Heart right ventricle (tissue), 16 donors: ENCODE measurements around the gene RPS6KA5. TPM values are rescaled to one million over a fixed set of nuclear protein-coding genes. Genes with fewer than 3 reads are reported as not detected.

ENCODE experiments used
- ATAC-seq, 8 donors: fragments of 200-7000 bp; cut with Tn5 transposase; one replicate each; pipeline ENCODE4 v1.9.1; 2020; ENCODE audit warnings: mild to moderate bottlenecking in 8 of 8, moderate library complexity in 8 of 8, moderate number of reproducible peaks in 1 of 8
- DNase-seq, 2 donors: peaks; one replicate each; pipeline ENCODE4 v3.0.0-alpha.2; 2020
- H3K27ac ChIP-seq, 10 donors: fragments of 200-600 bp; sonication (generic) in 2 of 10; one replicate each; pipeline versions ENCODE4 v1.5.0 to v1.8.0; 2020 to 2022; ENCODE audit warnings: mild to moderate bottlenecking in 3 of 10
- H3K27me3 ChIP-seq, 7 donors: fragments of 200-600 bp; one replicate each; pipeline ENCODE4 v1.8.0; 2021 to 2022; ENCODE audit warnings: mild to moderate bottlenecking in 2 of 7
- H3K36me3 ChIP-seq, 9 donors: fragments of 200-600 bp; sonication (generic) in 1 of 9; one replicate each; pipeline versions ENCODE4 v1.5.0 to v1.8.0; 2020 to 2022; ENCODE audit warnings: mild to moderate bottlenecking in 2 of 9
- H3K4me1 ChIP-seq, 9 donors: fragments of 200-600 bp; sonication (generic) in 1 of 9; one replicate each; pipeline versions ENCODE4 v1.5.0 to v1.8.0; 2020 to 2022; ENCODE audit warnings: mild to moderate bottlenecking in 4 of 9
- H3K4me3 ChIP-seq, 10 donors: fragments of 200-600 bp; sonication (generic) in 2 of 10; one replicate each; pipeline versions ENCODE4 v1.5.0 to v1.8.0; 2020 to 2022; ENCODE audit warnings: mild to moderate bottlenecking in 7 of 10, moderate library complexity in 2 of 10
- H3K9me3 ChIP-seq, 11 donors: fragments of 200-600 bp in 10 of 11; sonication (generic) in 2 of 11; one replicate each; pipeline versions ENCODE4 v1.5.0 to v1.8.0; 2013 to 2022; ENCODE audit warnings: mild to moderate bottlenecking in 2 of 11, control low read depth in 1 of 11, moderate library complexity in 1 of 11
- CTCF ChIP-seq, 9 donors: fragments of 200-600 bp; sonication (generic) in 2 of 9; IDR thresholded peaks; one replicate each; pipeline versions ENCODE4 v1.5.0 to v1.8.0; 2021 to 2022; ENCODE audit warnings: antibody characterized with exemption in 9 of 9, mild to moderate bottlenecking in 5 of 9, moderate library complexity in 1 of 9
- WGBS, 2 donors: extraction: QIAGEN DNeasy Blood & Tissue Kit; methylation state at CpG; one replicate each; pipeline ENCODE4 v1.1.7; 2013; ENCODE audit warnings: inconsistent platforms in 1 of 2; 5-methylcytosine and 5-hydroxymethylcytosine counted together
- intact Hi-C, 10 donors: fragments of 100-400 bp; cut with DNase I; formaldehyde crosslinking; loops; one replicate each; pipeline versions ENCODE4 v1.11.1 to v1.14.2; 2022
- polyA plus RNA-seq, 2 donors: library from polyadenylated mRNA; stranded (reverse); fragments of 200-250 nt; gene quantifications; one replicate each; pipeline ENCODE4 v1.2.3, GENCODE V29; 2013
- total RNA-seq, 10 donors: library from RNA; stranded (reverse); fragmentation: NEBNext Ultra II Directional in 3 of 10; extraction: Animal tissue kit (Norgen Biotek cat#: 25700) in 3 of 10; gene quantifications; one replicate each; pipeline versions ENCODE4 v1.2.1 to v1.2.4, GENCODE V29; 2021 to 2023
- donor health status: Arrhythmogenic right ventricular cardiomyopathy.
- donor health status: ischemic (EF 13 %, LVEDD 7.1; RV severe dilation, severe dysfunction).
- donor health status: healthy with polysubstance abuse.
- donor health status: DM: no; HTN: yes; CAD: no.
- donor health status: DM: no; HTN: no; CAD: no.
- donor health status: ischemic (EF 25% LVEDD 6.9; RV normal size, moderate dysfunction).
- donor health status: ischemic (EF 25% LVEDD 5.7; RV mildly dilated, moderate dysfunction).
- donor health status: healthy.
- donor health status: DM: yes; HTN: yes; CAD: no.
- donor health status: Ischemic cardiomyopathy.
- donor health status: ischemic (EF 35%, LVEDD 5.7; RV mildly dilated, moderate dysfunction).
- donor health status: nonischemic (EF 11% LVEDD 7.7; RV severe dilation, severe dysfunction).
- donor health status: DM: yes; HTN: yes; CAD: no.
- donor health status: PGD.
- donor health status: ischemic (EF 29% LVEDD 5.4; RV normal size, mild dysfunction).
- donor health status: nonischemic (EF 23%, LVEDD 6.1; RV moderate dilation, normal function).

RPS6KA5 gene
- total and polyA plus RNA-seq, 12 donors = 0.84 to 22.5 (median 9.2) TPM

GRCh38 chr14:90849787-90850444 is 210.5 kb downstream of the RPS6KA5 start:
- peak in 5 of 8 donors; percentile 16 to 67 (median 49) for ATAC-seq
- no peaks in the 10 kb centered on the region for H3K27me3 ChIP-seq
- 76 to 83% methylated on average over 7 of the region's 7 CpGs for WGBS, 2 donors
- H3K4me1 ChIP-seq = peaks cover 0 to 25% (median 16%) of the 10 kb centered on the region in 9 donors
- intact Hi-C loops = no loop called here
- no peak for TF ChIP-seq CTCF (IDR thresholded peaks at IDR 0.05)
- DNase-seq = no peak
- no peaks in the 10 kb centered on the region for H3K9me3 ChIP-seq
- H3K27ac ChIP-seq = peak overlapping the region in 6 of 10 donors; percentile 38 to 72 (median 57)
- H3K4me3 ChIP-seq = no peak overlapping the region
- H3K36me3 ChIP-seq = no peaks in the 10 kb centered on the region

GRCh38 chr14:90848944-90849731 is 211.3 kb downstream of the RPS6KA5 start:
- peak overlapping the region in 4 of 10 donors; percentile 41 to 72 (median 62) for H3K27ac ChIP-seq
- ATAC-seq (no peak), DNase-seq (no peak)
- H3K4me3 ChIP-seq = no peak overlapping the region
- intact Hi-C loops = no loop called here
- peaks cover 0 to 25% (median 16%) of the 10 kb centered on the region in 9 donors for H3K4me1 ChIP-seq
- no peak for TF ChIP-seq CTCF (IDR thresholded peaks at IDR 0.05)
- H3K36me3 ChIP-seq = no peaks in the 10 kb centered on the region
- WGBS, 2 donors = 92 to 95% methylated on average over 17 of the region's 17 CpGs
- H3K9me3 ChIP-seq = no peaks in the 10 kb centered on the region
- no peaks in the 10 kb centered on the region for H3K27me3 ChIP-seq

- 91 to 92% methylated on average over 4 of the region's 4 CpGs for WGBS, 2 donors
These were observed 213.9 kb downstream of the RPS6KA5 start for GRCh38 chr14:90846511-90846910.

More at GRCh38 chr14:90846511-90846910, 213.9 kb downstream of the RPS6KA5 start:
- H3K36me3 ChIP-seq = no peaks in the 10 kb centered on the region
- TF ChIP-seq CTCF (IDR thresholded peaks at IDR 0.05) = no peak
- no peaks in the 10 kb centered on the region for H3K9me3 ChIP-seq
- no peak for ATAC-seq
- H3K27me3 ChIP-seq = no peaks in the 10 kb centered on the region
- H3K4me3 ChIP-seq = no peak overlapping the region
- no peak for DNase-seq
- no peak overlapping the region for H3K27ac ChIP-seq
- intact Hi-C loops = no loop called here
- peaks cover 0 to 29% (median 16%) of the 10 kb centered on the region in 9 donors for H3K4me1 ChIP-seq
